A204.1 (cell line): ENCODE results near the gene TRPC4AP.
"Not testable (repeated sequence)": the region's sequence is repeated elsewhere in the genome, so short reads cannot be mapped to it uniquely, and the experiment has no call there.

Source experiments
- FAIRE-seq: peaks from 2 replicates; lab custom pipeline; 2012; peaks lifted over from hg19 to GRCh38; lab: Jason Lieb, UNC

Gene TRPC4AP

GRCh38 chr20:35059110-35059509 lies 33.5 kb downstream of the TRPC4AP start:
- FAIRE-seq, result no peak

- FAIRE-seq, result no peak
Observed at GRCh38 chr20:35055445-35056276, 36.9 kb downstream of the TRPC4AP start.

GRCh38 chr20:35054814-35055213 lies 37.8 kb downstream of the TRPC4AP start:
- no peak for FAIRE-seq

- not testable (repeated sequence) for FAIRE-seq
Observed at GRCh38 chr20:35052616-35053015, 40.0 kb downstream of the TRPC4AP start.

- FAIRE-seq, result no peak
Observed at GRCh38 chr20:35049776-35050352, 42.7 kb downstream of the TRPC4AP start.

GRCh38 chr20:35048739-35049138 lies 43.9 kb downstream of the TRPC4AP start:
- FAIRE-seq, result no peak

- no peak for FAIRE-seq
Observed at GRCh38 chr20:35042268-35042667, 50.3 kb downstream of the TRPC4AP start.

- no peak for FAIRE-seq
Observed at GRCh38 chr20:35040646-35041045, 52.0 kb downstream of the TRPC4AP start.

GRCh38 chr20:35039846-35040489 lies 52.6 kb downstream of the TRPC4AP start:
- no peak for FAIRE-seq

GRCh38 chr20:35039146-35039545 lies 53.5 kb downstream of the TRPC4AP start:
- no peak for FAIRE-seq

GRCh38 chr20:35034145-35034544 lies 58.5 kb downstream of the TRPC4AP start:
- FAIRE-seq, result no peak

- FAIRE-seq, result no peak
Observed at GRCh38 chr20:35030136-35030535, 62.5 kb downstream of the TRPC4AP start.

GRCh38 chr20:35027301-35027700 lies 65.3 kb downstream of the TRPC4AP start:
- FAIRE-seq, result no peak

GRCh38 chr20:35025116-35025515 lies 67.5 kb downstream of the TRPC4AP start:
- no peak for FAIRE-seq

- FAIRE-seq, result no peak
Observed at GRCh38 chr20:35023624-35024023, 69.0 kb downstream of the TRPC4AP start.

GRCh38 chr20:35021831-35022230 lies 70.8 kb downstream of the TRPC4AP start:
- FAIRE-seq, result no peak

GRCh38 chr20:35021063-35021462 lies 71.5 kb downstream of the TRPC4AP start:
- no peak for FAIRE-seq

- FAIRE-seq, result no peak
Observed at GRCh38 chr20:35020108-35020928, 72.3 kb downstream of the TRPC4AP start.

- FAIRE-seq, result no peak
Observed at GRCh38 chr20:35018590-35019371, 73.8 kb downstream of the TRPC4AP start.

GRCh38 chr20:35017099-35017835 lies 75.3 kb downstream of the TRPC4AP start:
- FAIRE-seq, result no peak

- FAIRE-seq, result no peak
Observed at GRCh38 chr20:35015863-35016193, 76.8 kb downstream of the TRPC4AP start.
